Kasumi-1 (cell line): Measurements from ENCODE around the gene RND1.

Experiments used
- DNase-seq, 2 experiments: peaks; one replicate each; lab custom pipeline; 2025; lab: John Stamatoyannopoulos, UW

Gene RND1

GRCh38 chr12:48810903-48811431 lies 54.7 kb downstream of the RND1 start:
- DNase-seq: no peak

GRCh38 chr12:48807981-48808380 lies 57.7 kb downstream of the RND1 start:
- DNase-seq: no peak
